GM18858 (cell line): ENCODE measurements around the gene RRP12.
"Not testable (repeated sequence)": the region's sequence is repeated elsewhere in the genome, so short reads cannot be mapped to it uniquely, and the experiment has no call there.

Experiments used
- ATAC-seq: cut with Tn5 transposase; IDR thresholded peaks from one replicate; pipeline ENCODE4 v1.9.1; 2021; ENCODE audit not compliant: unreplicated experiment

The RRP12 gene

GRCh38 chr10:97371696-97372095 is 29.4 kb downstream of the RRP12 start:
- ATAC-seq, result no peak

GRCh38 chr10:97367126-97367649 is 34.0 kb downstream of the RRP12 start:
- ATAC-seq, result no peak

- no peak for ATAC-seq
Measured at GRCh38 chr10:97366572-97366971, 34.6 kb downstream of the RRP12 start.

GRCh38 chr10:97365761-97366351 is 35.3 kb downstream of the RRP12 start:
- ATAC-seq, result no peak

GRCh38 chr10:97363071-97363470 is 38.1 kb downstream of the RRP12 start:
- ATAC-seq, result no peak

- ATAC-seq, result no peak
Measured at GRCh38 chr10:97362310-97363033, 38.7 kb downstream of the RRP12 start.

- ATAC-seq, result no peak
Measured at GRCh38 chr10:97361537-97361901, 39.6 kb downstream of the RRP12 start.

GRCh38 chr10:97360705-97361536 is 40.2 kb downstream of the RRP12 start:
- ATAC-seq, result no peak

- ATAC-seq, result no peak
Measured at GRCh38 chr10:97358781-97359180, 42.4 kb downstream of the RRP12 start.

GRCh38 chr10:97358349-97358748 is 42.8 kb downstream of the RRP12 start:
- ATAC-seq, result no peak

GRCh38 chr10:97356918-97357317 is 44.2 kb downstream of the RRP12 start:
- no peak for ATAC-seq

GRCh38 chr10:97356318-97356914 is 44.7 kb downstream of the RRP12 start:
- no peak for ATAC-seq

- no peak for ATAC-seq
Measured at GRCh38 chr10:97355571-97355975, 45.6 kb downstream of the RRP12 start.

- no peak for ATAC-seq
Measured at GRCh38 chr10:97353945-97354344, 47.2 kb downstream of the RRP12 start.

- no peak for ATAC-seq
Measured at GRCh38 chr10:97349752-97350513, 51.2 kb downstream of the RRP12 start.

- ATAC-seq, result no peak
Measured at GRCh38 chr10:97347317-97347716, 53.8 kb downstream of the RRP12 start.

- ATAC-seq, result not testable (repeated sequence)
Measured at GRCh38 chr10:97343664-97344063, 57.5 kb downstream of the RRP12 start.

GRCh38 chr10:97341416-97341815 is 59.7 kb downstream of the RRP12 start:
- ATAC-seq, result no peak

GRCh38 chr10:97338041-97338440 is 63.1 kb downstream of the RRP12 start:
- ATAC-seq, result no peak

GRCh38 chr10:97336942-97337831 is 64.0 kb downstream of the RRP12 start:
- ATAC-seq, result no peak
